Astrocyte (in vitro differentiated cells and primary cell): Measurements from ENCODE around the gene DNAJC24. TPM values are rescaled to one million over a fixed set of nuclear protein-coding genes. Genes with fewer than 3 reads are reported as not detected.

Experiments used
- DNase-seq: peaks from one replicate; pipeline ENCODE4 v3.0.0-alpha.2; 2010; ENCODE audit warnings: low read depth
- FAIRE-seq: peaks from 2 replicates; lab custom pipeline; 2011; peaks lifted over from hg19 to GRCh38; lab: Jason Lieb, UNC
- H2AFZ ChIP-seq: 2 replicates; pipeline ENCODE4 v1.6.0; 2012; ENCODE audit warnings: low read depth, low read length, inconsistent platforms
- H3K27ac ChIP-seq: 2 replicates; pipeline ENCODE4 v1.5.1; 2011; ENCODE audit warnings: low read depth, low read length, inconsistent platforms
- H3K27me3 ChIP-seq: 2 replicates; pipeline ENCODE4 v1.6.0; 2011; ENCODE audit warnings: low read length, inconsistent platforms; ENCODE audit not compliant: insufficient read depth
- H3K36me3 ChIP-seq: 2 replicates; pipeline ENCODE4 v1.5.1; 2011; ENCODE audit warnings: low read length, inconsistent platforms; ENCODE audit not compliant: insufficient read depth
- H3K4me1 ChIP-seq: 2 replicates; pipeline ENCODE4 v1.5.1; 2011; ENCODE audit warnings: low read length, inconsistent platforms; ENCODE audit not compliant: insufficient read depth
- H3K4me2 ChIP-seq: 2 replicates; pipeline ENCODE4 v1.6.0; 2012; ENCODE audit warnings: low read length, inconsistent platforms
- H3K4me3 ChIP-seq: 2 replicates; pipeline ENCODE4 v1.5.1; 2011; ENCODE audit warnings: low read depth, mild to moderate bottlenecking, low read length, inconsistent platforms; ENCODE audit not compliant: insufficient read depth
- H3K79me2 ChIP-seq: 2 replicates; pipeline ENCODE4 v1.6.0; 2012; ENCODE audit warnings: mild to moderate bottlenecking, low read length, inconsistent platforms; ENCODE audit not compliant: insufficient read depth
- H3K9ac ChIP-seq: 2 replicates; pipeline ENCODE4 v1.6.0; 2012; ENCODE audit warnings: mild to moderate bottlenecking, low read length, inconsistent platforms
- H3K9me3 ChIP-seq: 2 replicates; pipeline ENCODE4 v1.5.1; 2012; ENCODE audit warnings: low read depth, mild to moderate bottlenecking, low read length, inconsistent platforms; ENCODE audit not compliant: insufficient read depth
- H4K20me1 ChIP-seq: 2 replicates; pipeline ENCODE4 v1.6.0; 2012; ENCODE audit warnings: low read length, inconsistent platforms; ENCODE audit not compliant: insufficient read depth
- H3K27ac Mint-ChIP-seq: one replicate; pipeline ENCODE4 v1.8.0; 2021; ENCODE audit warnings: mild to moderate bottlenecking, mixed read lengths; ENCODE audit not compliant: unreplicated experiment
- H3K27me3 Mint-ChIP-seq: one replicate; pipeline ENCODE4 v1.8.0; 2021; ENCODE audit warnings: low read depth, mixed read lengths; ENCODE audit not compliant: unreplicated experiment
- H3K36me3 Mint-ChIP-seq: one replicate; pipeline ENCODE4 v1.8.0; 2021; ENCODE audit warnings: low read depth, mixed read lengths; ENCODE audit not compliant: unreplicated experiment
- H3K4me1 Mint-ChIP-seq: one replicate; pipeline ENCODE4 v1.8.0; 2021; ENCODE audit warnings: low read depth, mixed read lengths; ENCODE audit not compliant: unreplicated experiment
- H3K4me3 Mint-ChIP-seq: one replicate; pipeline ENCODE4 v1.8.0; 2021; ENCODE audit warnings: mild to moderate bottlenecking, moderate library complexity, mixed read lengths; ENCODE audit not compliant: unreplicated experiment
- H3K9me3 Mint-ChIP-seq: one replicate; pipeline ENCODE4 v1.8.0; 2021; ENCODE audit warnings: mild to moderate bottlenecking, mixed read lengths; ENCODE audit not compliant: unreplicated experiment
- EZH2 ChIP-seq: IDR thresholded peaks from 2 replicates; pipeline ENCODE4 v1.6.1; 2012; ENCODE audit warnings: mild to moderate bottlenecking, low read length, inconsistent platforms; ENCODE audit not compliant: insufficient read depth
- total RNA-seq: library from RNA; stranded (reverse); gene quantifications from 2 replicates; pipeline ENCODE4 v1.2.1, GENCODE V29; 2021
- TF ChIP-seq, protein P1 (sequence below): IDR thresholded peaks from 2 replicates; pipeline ENCODE4 v1.5.1; 2011; ENCODE audit warnings: low read depth, mild to moderate bottlenecking, inconsistent platforms, low read length, moderate library complexity; ENCODE audit not compliant: insufficient read depth

DNAJC24 gene
- total RNA-seq, 1 donor from 2014 or later, result 23.1 TPM

DNA sequence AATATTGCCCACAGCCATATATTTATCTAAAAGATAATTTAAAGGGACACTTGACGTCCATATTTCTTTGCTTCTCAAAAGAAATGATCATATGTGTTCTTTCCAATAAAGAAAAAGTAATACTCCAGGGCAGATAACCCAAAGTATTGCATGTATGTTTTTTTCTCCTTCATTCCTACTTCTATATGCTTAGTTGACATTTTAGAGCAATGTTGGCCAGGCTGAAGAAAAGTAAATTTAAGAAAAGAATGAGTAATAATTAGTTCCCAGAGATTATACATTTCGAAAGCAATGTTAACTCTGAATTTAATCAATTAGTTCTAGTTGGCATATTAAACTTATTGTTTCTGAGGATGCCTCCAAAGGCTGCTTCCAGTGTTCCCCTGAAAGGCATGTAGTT is 48.2 kb downstream of the DNAJC24 start:
- peaks cover 3% of the 10 kb centered on the region for H3K36me3 Mint-ChIP-seq
- H3K4me2 ChIP-seq, result no peak overlapping the region
- H3K27ac Mint-ChIP-seq, result no peak overlapping the region
- H3K4me3 Mint-ChIP-seq, result no peak overlapping the region
- no peaks in the 10 kb centered on the region for H3K4me1 ChIP-seq
- H3K27me3 Mint-ChIP-seq, result no peaks in the 10 kb centered on the region
- no peaks in the 10 kb centered on the region for H3K9me3 Mint-ChIP-seq
- no peaks in the 10 kb centered on the region for H4K20me1 ChIP-seq
- H2AFZ ChIP-seq, result no peak overlapping the region
- H3K79me2 ChIP-seq, result no peaks in the 10 kb centered on the region
- TF ChIP-seq EZH2, result no peak
- TF ChIP-seq, protein P1, sequence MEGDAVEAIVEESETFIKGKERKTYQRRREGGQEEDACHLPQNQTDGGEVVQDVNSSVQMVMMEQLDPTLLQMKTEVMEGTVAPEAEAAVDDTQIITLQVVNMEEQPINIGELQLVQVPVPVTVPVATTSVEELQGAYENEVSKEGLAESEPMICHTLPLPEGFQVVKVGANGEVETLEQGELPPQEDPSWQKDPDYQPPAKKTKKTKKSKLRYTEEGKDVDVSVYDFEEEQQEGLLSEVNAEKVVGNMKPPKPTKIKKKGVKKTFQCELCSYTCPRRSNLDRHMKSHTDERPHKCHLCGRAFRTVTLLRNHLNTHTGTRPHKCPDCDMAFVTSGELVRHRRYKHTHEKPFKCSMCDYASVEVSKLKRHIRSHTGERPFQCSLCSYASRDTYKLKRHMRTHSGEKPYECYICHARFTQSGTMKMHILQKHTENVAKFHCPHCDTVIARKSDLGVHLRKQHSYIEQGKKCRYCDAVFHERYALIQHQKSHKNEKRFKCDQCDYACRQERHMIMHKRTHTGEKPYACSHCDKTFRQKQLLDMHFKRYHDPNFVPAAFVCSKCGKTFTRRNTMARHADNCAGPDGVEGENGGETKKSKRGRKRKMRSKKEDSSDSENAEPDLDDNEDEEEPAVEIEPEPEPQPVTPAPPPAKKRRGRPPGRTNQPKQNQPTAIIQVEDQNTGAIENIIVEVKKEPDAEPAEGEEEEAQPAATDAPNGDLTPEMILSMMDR, result no peak
- no peak overlapping the region for H3K9ac ChIP-seq
- no peak overlapping the region for H3K4me3 ChIP-seq
- H3K27ac ChIP-seq, result no peak overlapping the region
- H3K27me3 ChIP-seq, result no peaks in the 10 kb centered on the region
- DNase-seq (no peak), FAIRE-seq (no peak)
- peaks cover 5% of the 10 kb centered on the region for H3K4me1 Mint-ChIP-seq
- H3K9me3 ChIP-seq, result no peaks in the 10 kb centered on the region
- no peaks in the 10 kb centered on the region for H3K36me3 ChIP-seq

DNA sequence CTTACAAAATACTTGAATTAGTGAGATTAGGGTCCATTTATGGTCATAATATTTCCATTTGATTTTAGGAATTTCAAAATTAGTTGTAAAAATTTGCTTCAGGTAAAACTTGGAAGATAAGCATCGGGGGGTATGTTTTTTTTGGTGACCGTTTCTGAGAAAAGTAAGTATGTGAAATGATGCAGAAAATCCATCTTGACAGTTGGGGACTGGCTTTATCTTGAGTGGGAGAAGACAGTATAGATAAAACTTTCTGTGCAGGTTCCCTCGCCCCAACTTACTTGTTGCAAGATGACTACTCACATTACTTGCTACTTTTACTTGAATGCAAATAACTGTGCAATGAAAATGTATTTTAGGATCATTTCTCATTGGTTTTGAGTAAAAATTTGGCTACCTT is 49.5 kb downstream of the DNAJC24 start:
- Mint-ChIP-seq H3K4me1 (peaks cover 3% of the 10 kb centered on the region), H3K9me3 (no peaks in the 10 kb centered on the region), H3K27me3 (no peaks in the 10 kb centered on the region), H3K27ac (no peak overlapping the region), H3K36me3 (peaks cover 3% of the 10 kb centered on the region), H3K4me3 (no peak overlapping the region)
- Histone ChIP-seq H4K20me1 (no peaks in the 10 kb centered on the region), H3K9ac (no peak overlapping the region), H3K4me3 (no peak overlapping the region), H2AFZ (no peak overlapping the region), H3K36me3 (no peaks in the 10 kb centered on the region), H3K79me2 (no peaks in the 10 kb centered on the region), H3K4me2 (no peak overlapping the region), H3K4me1 (no peaks in the 10 kb centered on the region), H3K9me3 (no peaks in the 10 kb centered on the region), H3K27ac (no peak overlapping the region), H3K27me3 (no peaks in the 10 kb centered on the region)
- DNase-seq (peak; percentile 9), FAIRE-seq (no peak)
- no peak for TF ChIP-seq EZH2
- TF ChIP-seq, protein P1, result no peak

DNA sequence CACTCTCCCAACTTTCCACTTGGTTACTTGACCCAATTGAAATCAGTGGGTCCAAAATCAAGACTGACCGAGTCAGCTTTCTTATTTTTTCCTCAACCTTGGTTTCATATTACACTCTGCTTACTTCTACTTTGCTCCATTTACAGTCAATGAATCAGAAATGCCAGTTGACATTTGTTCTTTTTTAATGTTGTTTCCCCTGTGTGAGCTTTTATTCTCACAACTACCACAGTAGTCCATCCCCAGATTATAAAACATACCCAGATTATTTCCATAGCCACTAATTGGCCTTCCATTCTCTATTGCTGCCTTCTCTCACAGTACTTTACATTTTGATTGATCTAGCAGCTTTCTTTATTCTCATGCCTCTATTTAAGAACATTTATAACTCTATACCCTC is 50.0 kb downstream of the DNAJC24 start:
- Mint-ChIP-seq H3K4me1 (peaks cover 3% of the 10 kb centered on the region), H3K27ac (no peak overlapping the region), H3K36me3 (peaks cover 1% of the 10 kb centered on the region)

More for the DNA sequence above, 50.0 kb downstream of the DNAJC24 start:
- Histone ChIP-seq H3K36me3 (no peaks in the 10 kb centered on the region), H3K9ac (no peak overlapping the region), H3K79me2 (no peaks in the 10 kb centered on the region), H3K27ac (no peak overlapping the region), H3K4me3 (no peak overlapping the region), H3K9me3 (no peaks in the 10 kb centered on the region), H3K4me1 (no peaks in the 10 kb centered on the region), H3K4me2 (no peak overlapping the region), H3K27me3 (no peaks in the 10 kb centered on the region), H2AFZ (no peak overlapping the region), H4K20me1 (no peaks in the 10 kb centered on the region)
- peak; percentile 17 for DNase-seq
- H3K9me3 Mint-ChIP-seq, result no peaks in the 10 kb centered on the region
- no peak overlapping the region for H3K4me3 Mint-ChIP-seq
- TF ChIP-seq EZH2, result no peak
- TF ChIP-seq, protein P1, result no peak
- no peaks in the 10 kb centered on the region for H3K27me3 Mint-ChIP-seq
- no peak for FAIRE-seq
